ENCODE data around the gene SEPTIN12. TPM values are rescaled to one million over a fixed set of nuclear protein-coding genes. Genes with fewer than 3 reads are reported as not detected.

Gene SEPTIN12
- total and polyA plus RNA-seq, 10 of the 15 experiments (the other 5 are each of a cell fraction or from before 2014, with no cell fraction given) = not detected

DNA sequence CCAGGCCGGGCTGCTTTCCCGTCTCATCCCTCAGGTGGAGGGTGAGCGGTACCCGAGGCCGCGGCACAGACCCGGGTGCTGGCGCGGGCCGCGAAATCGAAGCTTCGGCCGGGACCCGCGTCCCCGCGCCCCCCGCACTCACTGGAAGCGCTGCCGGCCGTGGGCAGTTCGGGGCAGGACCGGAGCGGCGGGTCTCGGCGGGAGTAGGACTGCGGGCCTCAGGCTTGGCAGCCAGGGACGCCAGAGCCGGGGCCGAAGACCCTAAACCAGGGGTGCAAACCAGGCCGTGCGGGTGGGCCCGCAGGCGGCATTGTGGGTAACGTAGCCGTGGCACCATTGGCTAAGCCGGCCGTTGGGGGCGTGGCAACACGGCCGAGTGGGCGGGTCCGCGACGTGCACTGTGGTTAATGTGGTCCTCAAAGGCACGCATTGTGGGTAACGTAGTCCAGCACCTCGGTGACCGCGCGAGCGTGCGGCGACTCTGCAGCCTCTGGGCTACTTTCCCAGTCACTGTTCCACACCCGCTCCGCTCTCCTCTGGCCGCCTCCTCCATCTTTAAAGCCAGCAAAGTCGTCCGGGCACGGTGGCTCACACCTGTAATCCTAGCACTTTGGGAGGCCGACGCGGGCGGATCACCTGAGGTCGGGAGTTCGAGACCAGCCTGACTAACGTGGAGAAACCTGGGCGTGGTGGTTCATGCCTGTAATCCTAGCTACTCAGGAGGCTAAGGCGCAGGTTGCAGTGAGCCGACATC, 21.1 kb downstream of the SEPTIN12 start, which contains the start of gene ZNF500 (continued):
- TF ChIP-seq, protein P1, sequence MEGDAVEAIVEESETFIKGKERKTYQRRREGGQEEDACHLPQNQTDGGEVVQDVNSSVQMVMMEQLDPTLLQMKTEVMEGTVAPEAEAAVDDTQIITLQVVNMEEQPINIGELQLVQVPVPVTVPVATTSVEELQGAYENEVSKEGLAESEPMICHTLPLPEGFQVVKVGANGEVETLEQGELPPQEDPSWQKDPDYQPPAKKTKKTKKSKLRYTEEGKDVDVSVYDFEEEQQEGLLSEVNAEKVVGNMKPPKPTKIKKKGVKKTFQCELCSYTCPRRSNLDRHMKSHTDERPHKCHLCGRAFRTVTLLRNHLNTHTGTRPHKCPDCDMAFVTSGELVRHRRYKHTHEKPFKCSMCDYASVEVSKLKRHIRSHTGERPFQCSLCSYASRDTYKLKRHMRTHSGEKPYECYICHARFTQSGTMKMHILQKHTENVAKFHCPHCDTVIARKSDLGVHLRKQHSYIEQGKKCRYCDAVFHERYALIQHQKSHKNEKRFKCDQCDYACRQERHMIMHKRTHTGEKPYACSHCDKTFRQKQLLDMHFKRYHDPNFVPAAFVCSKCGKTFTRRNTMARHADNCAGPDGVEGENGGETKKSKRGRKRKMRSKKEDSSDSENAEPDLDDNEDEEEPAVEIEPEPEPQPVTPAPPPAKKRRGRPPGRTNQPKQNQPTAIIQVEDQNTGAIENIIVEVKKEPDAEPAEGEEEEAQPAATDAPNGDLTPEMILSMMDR (IDR thresholded peaks at IDR 0.05 in 2 of 3, conservative IDR thresholded peaks at IDR 0.05 in 1 of 3; ENCODE audit: control insufficient read depth in 2 of 3, extremely low read depth in 1 of 3, insufficient read depth in 1 of 3, low read depth in 3 of 3, low read length in 3 of 3) = no peak
- TF ChIP-seq NFYA (IDR thresholded peaks at IDR 0.05; ENCODE audit: borderline replicate concordance, low read depth, low read length) = no peak

DNA sequence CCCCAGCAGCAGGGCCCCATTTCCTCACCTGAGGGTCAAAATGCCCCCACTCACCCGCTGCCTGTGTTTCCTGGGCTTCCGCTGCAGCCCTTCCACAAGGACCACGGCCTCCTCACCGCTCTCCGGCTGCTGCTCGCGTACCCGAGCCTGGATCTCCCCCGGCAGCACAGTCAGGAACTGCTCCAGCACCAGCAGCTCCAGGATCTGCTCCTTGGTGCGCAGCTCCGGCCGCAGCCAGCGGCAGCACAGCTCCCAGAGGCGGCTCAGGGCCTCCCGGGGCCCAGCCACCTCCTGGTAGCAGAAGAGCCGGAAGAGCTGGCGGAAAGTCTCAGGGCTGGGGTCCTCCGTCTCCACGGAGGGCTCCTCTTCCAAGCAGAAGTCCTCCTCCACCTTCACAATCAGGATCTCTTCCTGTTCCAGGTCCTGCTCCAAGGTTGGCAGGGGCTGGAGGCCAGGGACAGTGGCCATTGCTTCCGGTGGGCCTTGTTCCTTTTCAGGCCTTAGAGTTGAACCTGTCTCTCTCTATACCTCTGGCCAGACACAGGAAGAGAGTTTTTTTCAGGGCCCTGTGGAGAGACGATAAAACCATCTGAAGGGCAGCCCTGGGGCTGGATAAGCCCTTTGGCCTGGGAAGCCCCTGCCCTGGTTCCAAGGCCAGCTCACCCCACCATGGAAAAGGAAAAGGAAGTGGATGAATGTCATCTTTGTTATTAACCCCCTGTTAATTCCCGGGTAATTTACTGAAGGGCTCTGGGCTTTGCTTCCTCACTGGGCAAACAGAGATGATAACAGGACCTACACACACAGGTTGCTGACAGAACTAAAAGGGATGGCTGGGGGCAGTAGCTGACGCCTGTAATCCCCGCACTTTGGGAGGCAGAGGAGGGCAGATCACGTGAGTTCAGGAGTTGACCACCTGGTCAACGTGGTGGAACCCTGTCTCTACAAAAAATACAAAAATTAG, 22.4 kb downstream of the SEPTIN12 start:
- ChIA-PET CTCF (interaction anchor here (0.6 to 0.7 kb wide), 2 partner anchors 301 to 852 kb away, joined by 3 to 4 read pairs; no protein-coding TSS in a partner anchor), SMC1A (ENCODE audit: uncharacterized antibody, unreplicated experiment) (interaction anchor here (1.8 to 3.4 kb wide), 2 partner anchors 18 to 31 kb away, joined by 4 to 15 read pairs; partner anchors contain the start of genes ANKS3 and DNAAF8), RAD21 (ENCODE audit: unreplicated experiment) (interaction anchor here (1.0 kb wide), 1 partner anchor 31 kb away, joined by 6 read pairs; the partner anchor contains the start of genes ANKS3 and DNAAF8), POLR2A (interaction anchor here (0.7 to 1.5 kb wide), 3 partner anchors 31 to 140 kb away, joined by 3 to 10 read pairs (median 4); partner anchors contain the start of genes ANKS3 and DNAAF8)
- WGBS (ENCODE audit: insufficient coverage, insufficient replicate concordance, low lambda C conversion rate, missing lambda C conversion rate) = 81% methylated on average over 26 of the region's 26 CpGs
- TSS peak; percentile 55 for BruUV-seq (replicated peaks)
- H3K79me2 ChIP-seq (ENCODE audit: control insufficient read depth, insufficient read depth, low read length) = peaks cover 18% of the 10 kb centered on the region
- TF ChIP-seq, protein P2, sequence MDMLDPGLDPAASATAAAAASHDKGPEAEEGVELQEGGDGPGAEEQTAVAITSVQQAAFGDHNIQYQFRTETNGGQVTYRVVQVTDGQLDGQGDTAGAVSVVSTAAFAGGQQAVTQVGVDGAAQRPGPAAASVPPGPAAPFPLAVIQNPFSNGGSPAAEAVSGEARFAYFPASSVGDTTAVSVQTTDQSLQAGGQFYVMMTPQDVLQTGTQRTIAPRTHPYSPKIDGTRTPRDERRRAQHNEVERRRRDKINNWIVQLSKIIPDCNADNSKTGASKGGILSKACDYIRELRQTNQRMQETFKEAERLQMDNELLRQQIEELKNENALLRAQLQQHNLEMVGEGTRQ (IDR thresholded peaks at IDR 0.05; ENCODE audit: borderline replicate concordance, low read depth, low read length) = no peak
- TF ChIP-seq BHLHE40 (IDR thresholded peaks at IDR 0.05; ENCODE audit: borderline replicate concordance in 1 of 2, low read depth in 2 of 2, low read length in 1 of 2) = peak; percentile 16 to 69; a peak in 2 of 4 replicates
- no peak for TF ChIP-seq IRF4 (IDR thresholded peaks at IDR 0.05; ENCODE audit: low read depth, low read length)
- peak; percentile 58; the same call in 1 of the 2 replicates for TF ChIP-seq RAD51 (IDR thresholded peaks at IDR 0.05)
- no peak for FAIRE-seq
- intact Hi-C loops (cut with micrococcal nuclease; ENCODE audit: unreplicated experiment) = no loop called here
- no peaks in the 10 kb centered on the region for H3K27me3 ChIP-seq (replicated peaks in 1 of 2; ENCODE audit: control insufficient read depth in 2 of 2, insufficient read depth in 2 of 2, low read length in 1 of 2)
- peak overlapping the region; percentile 40 for H3K27ac ChIP-seq (ENCODE audit: control insufficient read depth, insufficient read depth)
- in situ Hi-C loops (cut with MboI) = no loop called here
- H3K36me3 ChIP-seq (ENCODE audit: control insufficient read depth in 2 of 2, insufficient read depth in 2 of 2, low read length in 1 of 2) = peaks cover 2 to 6% of the 10 kb centered on the region in 2 experiments; a peak in 3 of 4 replicates
- H2AFZ ChIP-seq (ENCODE audit: control insufficient read depth, low read depth, low read length) = no peak overlapping the region
- H3K4me3 ChIP-seq = peak overlapping the region; percentile 91
- no peak for DNase-seq (ENCODE audit: low read depth, low spot score)
- peaks cover 8% of the 10 kb centered on the region; the same call in 1 of the 2 replicates for H3K4me1 ChIP-seq (ENCODE audit: control insufficient read depth, insufficient read depth, low read length)
- H3K9me3 ChIP-seq (replicated peaks; ENCODE audit: control insufficient read depth, insufficient read depth, low read length) = no peaks in the 10 kb centered on the region
- no peak for ATAC-seq
- peak overlapping the region; percentile 87 for H3K9ac ChIP-seq (ENCODE audit: control insufficient read depth, insufficient read depth, low read length)
- peak overlapping the region; percentile 71 for H3K4me2 ChIP-seq (ENCODE audit: control insufficient read depth, insufficient read depth)
- no peaks in the 10 kb centered on the region for H4K20me1 ChIP-seq (ENCODE audit: control insufficient read depth, insufficient read depth)
